CD4-positive, CD25-positive, alpha-beta regulatory T cell (primary cell): ENCODE measurements around the gene TENM4. TPM values are rescaled to one million over a fixed set of nuclear protein-coding genes. Genes with fewer than 3 reads are reported as not detected.

Source experiments
- ATAC-seq, 2 donors: fragments of 150-1000 bp; cut with Tn5 transposase; one replicate each; pipeline ENCODE4 v1.10.0; 2021; ENCODE audit warnings: low read depth in 2 of 2, moderate number of reproducible peaks in 2 of 2, moderate library complexity in 1 of 2
- DNase-seq, 3 donors: peaks; one replicate each; pipeline versions ENCODE4 v3.0.0 to v3.0.0-alpha.2; 2012 to 2022; ENCODE audit warnings: mixed read lengths in 1 of 3
- H3K27ac ChIP-seq: one replicate; pipeline ENCODE4 v1.7.0; 2013; ENCODE audit warnings: mild to moderate bottlenecking, low read length; ENCODE audit not compliant: insufficient read depth, poor library complexity, severe bottlenecking
- H3K27me3 ChIP-seq: one replicate; pipeline ENCODE4 v1.7.0; 2013; ENCODE audit warnings: low read length; ENCODE audit not compliant: control insufficient read depth, insufficient read depth
- H3K36me3 ChIP-seq: one replicate; pipeline ENCODE4 v1.7.0; 2013; ENCODE audit warnings: mild to moderate bottlenecking, low read length, moderate library complexity; ENCODE audit not compliant: control insufficient read depth, insufficient read depth
- H3K4me1 ChIP-seq: 2 replicates; pipeline ENCODE4 v1.7.0; 2013; ENCODE audit warnings: mild to moderate bottlenecking, low read length; ENCODE audit not compliant: insufficient read depth, control insufficient read depth, poor library complexity, severe bottlenecking
- H3K4me3 ChIP-seq: one replicate; pipeline ENCODE4 v1.7.0; 2013; ENCODE audit warnings: low read depth, mild to moderate bottlenecking, low read length, moderate library complexity
- H3K9me3 ChIP-seq, 2 experiments: 1 replicate in 1 of 2; 2 replicates in 1 of 2; pipeline ENCODE4 v1.7.0; 2013; ENCODE audit warnings: low read length in 2 of 2, mild to moderate bottlenecking in 1 of 2, moderate library complexity in 1 of 2; ENCODE audit not compliant: control insufficient read depth in 2 of 2
- H3K27ac Mint-ChIP-seq, 3 donors: one replicate each; pipeline ENCODE4 v1.8.0; 2020 to 2022; ENCODE audit warnings: mild to moderate bottlenecking in 3 of 3, mixed read lengths in 3 of 3, moderate library complexity in 2 of 3
- H3K27me3 Mint-ChIP-seq: one replicate; pipeline ENCODE4 v1.8.0; 2022; ENCODE audit warnings: mild to moderate bottlenecking, mixed read lengths
- H3K36me3 Mint-ChIP-seq: one replicate; pipeline ENCODE4 v1.8.0; 2020; ENCODE audit warnings: mixed read lengths
- H3K4me1 Mint-ChIP-seq, 4 donors: one replicate each; pipeline ENCODE4 v1.8.0; 2020 to 2022; ENCODE audit warnings: mixed read lengths in 4 of 4, mild to moderate bottlenecking in 1 of 4
- H3K4me3 Mint-ChIP-seq, 4 donors: one replicate each; pipeline ENCODE4 v1.8.0; 2020 to 2022; ENCODE audit warnings: mild to moderate bottlenecking in 4 of 4, mixed read lengths in 4 of 4, moderate library complexity in 3 of 4
- H3K9me3 Mint-ChIP-seq, 7 donors: one replicate each; pipeline ENCODE4 v1.8.0; 2020 to 2022; ENCODE audit warnings: mixed read lengths in 7 of 7, mild to moderate bottlenecking in 3 of 7, moderate library complexity in 2 of 7
- polyA plus RNA-seq, 4 donors: library from polyadenylated mRNA; unstranded; fragments of 300-500 nt; fragmentation: Illumina TruSeq; gene quantifications; one replicate each; pipeline ENCODE4 v1.2.3, GENCODE V29; 2021
- total RNA-seq: library from RNA; stranded (reverse); gene quantifications from one replicate; pipeline ENCODE4 v1.2.3, GENCODE V29; 2022

Gene TENM4
- total and polyA plus RNA-seq, 5 donors from 2014 or later, result 0.02 TPM; not detected in 4

GRCh38 chr11:78737301-78737700, 703.5 kb downstream of the TENM4 start:
- no peaks in the 10 kb centered on the region for H3K36me3 ChIP-seq
- no peaks in the 10 kb centered on the region for H3K36me3 Mint-ChIP-seq
- no peaks in the 10 kb centered on the region for H3K4me1 ChIP-seq
- ATAC-seq (no peak), DNase-seq (no peak)
- H3K27me3 ChIP-seq, result peaks cover 4% of the 10 kb centered on the region
- no peaks in the 10 kb centered on the region for H3K4me1 Mint-ChIP-seq
- H3K27me3 Mint-ChIP-seq, result peaks cover 19% of the 10 kb centered on the region
- no peak overlapping the region for H3K4me3 Mint-ChIP-seq
- peaks cover 0 to 3% (median 0%) of the 10 kb centered on the region in 7 donors for H3K9me3 Mint-ChIP-seq
- H3K9me3 ChIP-seq, result no peaks in the 10 kb centered on the region
- no peak overlapping the region for H3K27ac ChIP-seq
- no peak overlapping the region for H3K4me3 ChIP-seq
- H3K27ac Mint-ChIP-seq, result no peak overlapping the region

GRCh38 chr11:78735711-78736110, 705.1 kb downstream of the TENM4 start:
- Histone ChIP-seq H3K4me1 (no peaks in the 10 kb centered on the region), H3K27ac (no peak overlapping the region), H3K27me3 (peaks cover 4% of the 10 kb centered on the region), H3K36me3 (no peaks in the 10 kb centered on the region), H3K9me3 (no peaks in the 10 kb centered on the region), H3K4me3 (no peak overlapping the region)
- no peaks in the 10 kb centered on the region for H3K36me3 Mint-ChIP-seq
- ATAC-seq (no peak), DNase-seq (no peak)
- peaks cover 0 to 3% (median 0%) of the 10 kb centered on the region in 7 donors for H3K9me3 Mint-ChIP-seq
- peaks cover 19% of the 10 kb centered on the region for H3K27me3 Mint-ChIP-seq
- H3K4me3 Mint-ChIP-seq, result no peak overlapping the region
- H3K4me1 Mint-ChIP-seq, result no peaks in the 10 kb centered on the region
- no peak overlapping the region for H3K27ac Mint-ChIP-seq

GRCh38 chr11:78733031-78733430, 707.8 kb downstream of the TENM4 start:
- no peak for ATAC-seq
- Histone ChIP-seq H3K27me3 (peaks cover 4% of the 10 kb centered on the region), H3K4me3 (no peak overlapping the region), H3K36me3 (no peaks in the 10 kb centered on the region), H3K9me3 (no peaks in the 10 kb centered on the region), H3K4me1 (no peaks in the 10 kb centered on the region), H3K27ac (no peak overlapping the region)
- no peak for DNase-seq
- Mint-ChIP-seq H3K27me3 (peaks cover 18% of the 10 kb centered on the region), H3K27ac (no peak overlapping the region), H3K9me3 (peaks cover 0 to 2% (median 0%) of the 10 kb centered on the region in 7 donors), H3K36me3 (no peaks in the 10 kb centered on the region), H3K4me3 (no peak overlapping the region), H3K4me1 (no peaks in the 10 kb centered on the region)

GRCh38 chr11:78732246-78732645, 708.6 kb downstream of the TENM4 start:
- Histone ChIP-seq H3K4me3 (no peak overlapping the region), H3K9me3 (no peaks in the 10 kb centered on the region), H3K4me1 (no peaks in the 10 kb centered on the region), H3K27ac (no peak overlapping the region), H3K36me3 (no peaks in the 10 kb centered on the region), H3K27me3 (peaks cover 2% of the 10 kb centered on the region)
- no peak for DNase-seq
- H3K9me3 Mint-ChIP-seq, result peaks cover 0 to 2% (median 0%) of the 10 kb centered on the region in 7 donors
- H3K27ac Mint-ChIP-seq, result no peak overlapping the region
- ATAC-seq, result no peak
- H3K27me3 Mint-ChIP-seq, result peaks cover 18% of the 10 kb centered on the region
- H3K4me3 Mint-ChIP-seq, result peak overlapping the region in 1 of 4 donors; percentile 13
- H3K4me1 Mint-ChIP-seq, result no peaks in the 10 kb centered on the region
- H3K36me3 Mint-ChIP-seq, result no peaks in the 10 kb centered on the region

- H3K4me1 ChIP-seq, result no peaks in the 10 kb centered on the region
- no peak overlapping the region for H3K27ac ChIP-seq
- no peak overlapping the region for H3K4me3 Mint-ChIP-seq
- no peaks in the 10 kb centered on the region for H3K36me3 ChIP-seq
- no peaks in the 10 kb centered on the region for H3K9me3 ChIP-seq
- H3K9me3 Mint-ChIP-seq, result peaks cover 0 to 2% (median 0%) of the 10 kb centered on the region in 7 donors
- DNase-seq (no peak), ATAC-seq (no peak)
- H3K27ac Mint-ChIP-seq, result no peak overlapping the region
- H3K4me1 Mint-ChIP-seq, result no peaks in the 10 kb centered on the region
- peaks cover 2% of the 10 kb centered on the region for H3K27me3 ChIP-seq
- H3K4me3 ChIP-seq, result no peak overlapping the region
- peaks cover 11% of the 10 kb centered on the region for H3K27me3 Mint-ChIP-seq
- H3K36me3 Mint-ChIP-seq, result no peaks in the 10 kb centered on the region
Observed at GRCh38 chr11:78731027-78731426, 709.8 kb downstream of the TENM4 start.

- no peak for ATAC-seq
- no peaks in the 10 kb centered on the region for H3K36me3 Mint-ChIP-seq
- H3K36me3 ChIP-seq, result no peaks in the 10 kb centered on the region
- H3K4me1 ChIP-seq, result no peaks in the 10 kb centered on the region
- peaks cover 2% of the 10 kb centered on the region for H3K27me3 ChIP-seq
- no peaks in the 10 kb centered on the region for H3K9me3 ChIP-seq
- H3K9me3 Mint-ChIP-seq, result peaks cover 0 to 4% (median 0%) of the 10 kb centered on the region in 7 donors
- no peak overlapping the region for H3K4me3 Mint-ChIP-seq
- H3K27me3 Mint-ChIP-seq, result peaks cover 11% of the 10 kb centered on the region
- no peak overlapping the region for H3K4me3 ChIP-seq
- H3K4me1 Mint-ChIP-seq, result no peaks in the 10 kb centered on the region
- no peak overlapping the region for H3K27ac ChIP-seq
- no peak overlapping the region for H3K27ac Mint-ChIP-seq
- no peak for DNase-seq
Observed at GRCh38 chr11:78730267-78730824, 710.5 kb downstream of the TENM4 start.

- H3K9me3 ChIP-seq, result no peaks in the 10 kb centered on the region
- Mint-ChIP-seq H3K27ac (no peak overlapping the region), H3K4me1 (no peaks in the 10 kb centered on the region), H3K36me3 (no peaks in the 10 kb centered on the region), H3K27me3 (peaks cover 9% of the 10 kb centered on the region), H3K9me3 (peaks cover 0 to 4% (median 0%) of the 10 kb centered on the region in 7 donors), H3K4me3 (no peak overlapping the region)
- DNase-seq (no peak), ATAC-seq (no peak)
- H3K36me3 ChIP-seq, result no peaks in the 10 kb centered on the region
- H3K4me3 ChIP-seq, result no peak overlapping the region
- H3K4me1 ChIP-seq, result no peaks in the 10 kb centered on the region
- H3K27ac ChIP-seq, result no peak overlapping the region
- no peaks in the 10 kb centered on the region for H3K27me3 ChIP-seq
Observed at GRCh38 chr11:78727816-78728215, 713.0 kb downstream of the TENM4 start.

GRCh38 chr11:78725200-78725599, 715.6 kb downstream of the TENM4 start:
- no peaks in the 10 kb centered on the region for H3K4me1 Mint-ChIP-seq
- peaks cover 0 to 4% (median 0%) of the 10 kb centered on the region in 7 donors for H3K9me3 Mint-ChIP-seq
- H3K27me3 ChIP-seq, result no peaks in the 10 kb centered on the region
- no peaks in the 10 kb centered on the region for H3K9me3 ChIP-seq
- H3K27ac ChIP-seq, result no peak overlapping the region
- ATAC-seq, result no peak
- H3K4me3 Mint-ChIP-seq, result no peak overlapping the region
- H3K4me1 ChIP-seq, result no peaks in the 10 kb centered on the region
- no peak overlapping the region for H3K4me3 ChIP-seq
- no peaks in the 10 kb centered on the region for H3K36me3 ChIP-seq
- peaks cover 9% of the 10 kb centered on the region for H3K27me3 Mint-ChIP-seq
- no peak for DNase-seq
- H3K36me3 Mint-ChIP-seq, result no peaks in the 10 kb centered on the region
- H3K27ac Mint-ChIP-seq, result no peak overlapping the region
